Retinal pigment epithelial cell (primary cell): ENCODE results near the gene FARSA.

Experiments
- DNase-seq: peaks from one replicate; pipeline ENCODE4 v3.0.0-alpha.2; 2010; ENCODE audit warnings: low read depth
- H3K4me3 ChIP-seq: 2 replicates; pipeline ENCODE4 v1.5.1; 2011; ENCODE audit warnings: mild to moderate bottlenecking, low read length, control low read depth, moderate library complexity
- TF ChIP-seq, protein P1 (sequence below): conservative IDR thresholded peaks from 2 replicates; pipeline ENCODE4 v1.5.1; 2011; ENCODE audit warnings: low read depth, low read length, control low read depth, inconsistent platforms

Gene FARSA

DNA sequence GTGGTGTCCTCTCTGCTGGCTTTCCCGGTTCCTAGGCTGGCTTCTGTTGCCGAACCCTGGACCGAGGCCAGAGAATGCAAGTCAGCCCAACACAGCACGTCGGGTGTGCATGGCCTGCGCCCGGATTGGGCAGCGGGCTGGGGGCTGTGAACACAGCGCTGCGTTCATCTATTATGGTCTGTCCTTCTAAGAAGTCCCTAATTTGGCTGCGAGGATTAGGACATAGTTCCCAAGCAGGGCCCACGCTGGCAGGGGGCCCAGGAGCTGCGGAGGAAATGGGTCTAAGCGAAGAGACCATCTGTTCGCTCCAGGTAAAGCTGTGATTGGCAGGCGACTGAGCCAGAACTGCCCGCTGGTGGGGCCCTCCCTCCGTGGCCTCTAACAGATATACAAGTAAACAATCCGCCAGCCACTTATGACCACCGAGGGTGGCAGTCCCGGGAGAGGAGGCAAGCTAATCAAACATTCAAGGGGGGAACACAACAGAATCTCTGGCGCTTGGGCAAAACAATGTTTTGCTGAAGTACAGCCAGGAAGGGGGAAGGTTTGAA is 20.4 kb downstream of the FARSA start:
- DNase-seq: peak; percentile 23
- peak overlapping the region; percentile 26 for H3K4me3 ChIP-seq
- TF ChIP-seq, protein P1, sequence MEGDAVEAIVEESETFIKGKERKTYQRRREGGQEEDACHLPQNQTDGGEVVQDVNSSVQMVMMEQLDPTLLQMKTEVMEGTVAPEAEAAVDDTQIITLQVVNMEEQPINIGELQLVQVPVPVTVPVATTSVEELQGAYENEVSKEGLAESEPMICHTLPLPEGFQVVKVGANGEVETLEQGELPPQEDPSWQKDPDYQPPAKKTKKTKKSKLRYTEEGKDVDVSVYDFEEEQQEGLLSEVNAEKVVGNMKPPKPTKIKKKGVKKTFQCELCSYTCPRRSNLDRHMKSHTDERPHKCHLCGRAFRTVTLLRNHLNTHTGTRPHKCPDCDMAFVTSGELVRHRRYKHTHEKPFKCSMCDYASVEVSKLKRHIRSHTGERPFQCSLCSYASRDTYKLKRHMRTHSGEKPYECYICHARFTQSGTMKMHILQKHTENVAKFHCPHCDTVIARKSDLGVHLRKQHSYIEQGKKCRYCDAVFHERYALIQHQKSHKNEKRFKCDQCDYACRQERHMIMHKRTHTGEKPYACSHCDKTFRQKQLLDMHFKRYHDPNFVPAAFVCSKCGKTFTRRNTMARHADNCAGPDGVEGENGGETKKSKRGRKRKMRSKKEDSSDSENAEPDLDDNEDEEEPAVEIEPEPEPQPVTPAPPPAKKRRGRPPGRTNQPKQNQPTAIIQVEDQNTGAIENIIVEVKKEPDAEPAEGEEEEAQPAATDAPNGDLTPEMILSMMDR: no peak

DNA sequence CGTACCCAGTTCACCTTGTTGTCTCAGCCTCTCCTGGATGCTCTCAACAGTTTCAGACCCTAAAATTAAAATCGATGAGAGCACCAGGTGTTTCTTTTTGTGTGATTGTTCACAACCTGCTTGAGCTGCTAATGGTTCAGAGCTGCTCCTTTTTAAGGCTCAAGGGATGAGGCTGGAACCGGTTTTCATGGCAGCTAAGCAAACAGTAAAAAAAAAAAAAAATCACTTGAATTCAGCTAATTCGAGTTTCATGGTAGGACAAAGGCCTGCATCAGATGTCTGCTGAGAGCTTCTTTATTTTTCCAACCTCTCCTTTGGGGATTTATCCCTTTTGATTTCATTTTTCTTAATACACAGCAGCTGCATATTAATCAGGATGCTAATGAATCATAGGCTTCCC is 20.9 kb downstream of the FARSA start:
- peak overlapping the region; percentile 26 for H3K4me3 ChIP-seq
- TF ChIP-seq, protein P1: no peak
- DNase-seq: no peak

DNA sequence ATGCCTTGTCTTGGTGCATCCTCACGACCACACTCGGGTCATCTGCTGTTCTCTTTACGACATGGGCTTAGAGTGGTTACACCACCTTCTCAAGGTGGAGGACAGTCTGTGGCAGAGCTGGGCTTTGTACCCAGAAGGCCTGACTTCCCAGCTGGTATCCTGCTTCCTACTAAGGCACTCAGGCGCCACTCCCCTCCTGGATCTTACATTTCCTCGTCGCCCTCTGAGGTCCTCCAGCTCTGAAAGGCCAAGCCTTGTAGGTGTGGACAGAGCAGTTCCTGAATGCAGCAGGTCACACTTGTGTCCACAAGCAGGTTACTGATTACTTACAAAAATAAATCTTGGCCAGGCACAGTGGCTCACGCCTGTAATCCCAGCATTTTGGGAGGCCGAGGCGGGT is 26.3 kb downstream of the FARSA start:
- TF ChIP-seq, protein P1: no peak
- no peak overlapping the region for H3K4me3 ChIP-seq
- DNase-seq: no peak

DNA sequence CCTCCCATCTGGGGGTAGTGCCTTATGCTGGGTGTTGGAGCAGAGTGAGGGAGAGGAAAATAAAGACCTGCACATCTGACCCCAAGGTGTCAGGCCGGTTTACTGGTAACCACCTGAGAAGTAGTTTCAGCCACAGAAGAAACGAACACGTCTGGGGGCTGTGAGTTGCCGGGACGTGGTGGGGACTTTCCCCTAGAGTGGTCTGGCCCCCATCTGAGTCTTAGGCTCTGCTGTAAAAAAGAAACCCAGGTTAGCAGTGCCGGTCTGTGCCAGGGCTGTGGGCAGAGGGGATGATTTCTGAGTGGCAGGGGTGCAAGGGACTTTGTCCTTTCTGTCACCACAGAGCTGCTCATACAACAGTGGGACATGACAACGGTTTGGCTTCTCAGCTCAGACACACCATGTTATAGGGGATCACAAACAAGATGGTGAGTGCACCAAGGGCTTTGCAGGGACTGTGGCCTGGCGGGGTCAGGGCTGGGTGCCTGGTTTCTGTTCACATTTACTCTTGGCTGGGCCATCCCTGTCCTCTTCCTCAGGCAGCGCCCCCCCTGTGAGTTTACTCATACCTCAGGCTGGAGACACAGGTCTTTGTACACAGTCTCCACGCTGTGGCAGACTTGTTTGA is 33.5 kb downstream of the FARSA start:
- no peak for DNase-seq
- no peak overlapping the region for H3K4me3 ChIP-seq
- TF ChIP-seq, protein P1: no peak

DNA sequence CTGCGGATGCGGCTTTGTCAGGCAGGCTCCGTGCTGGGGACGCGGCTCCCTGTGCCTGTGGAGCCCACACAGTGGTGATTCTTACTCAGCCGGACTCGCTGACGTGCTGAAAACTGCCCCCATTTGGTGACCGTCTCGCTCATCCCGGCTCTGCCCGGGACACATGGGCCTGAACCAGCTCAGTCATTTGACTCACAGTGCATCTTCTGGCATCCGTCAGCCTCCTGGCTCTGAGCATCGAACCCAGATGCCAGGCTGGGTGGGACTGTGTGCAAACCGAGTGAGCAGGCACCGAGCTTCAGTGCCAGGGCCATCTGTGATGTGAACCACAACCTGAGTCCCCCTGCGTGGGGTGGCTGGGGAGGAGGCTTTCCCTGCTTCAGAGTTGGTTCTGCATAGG is 37.1 kb downstream of the FARSA start:
- no peak for DNase-seq
- H3K4me3 ChIP-seq: no peak overlapping the region
- TF ChIP-seq, protein P1: no peak

DNA sequence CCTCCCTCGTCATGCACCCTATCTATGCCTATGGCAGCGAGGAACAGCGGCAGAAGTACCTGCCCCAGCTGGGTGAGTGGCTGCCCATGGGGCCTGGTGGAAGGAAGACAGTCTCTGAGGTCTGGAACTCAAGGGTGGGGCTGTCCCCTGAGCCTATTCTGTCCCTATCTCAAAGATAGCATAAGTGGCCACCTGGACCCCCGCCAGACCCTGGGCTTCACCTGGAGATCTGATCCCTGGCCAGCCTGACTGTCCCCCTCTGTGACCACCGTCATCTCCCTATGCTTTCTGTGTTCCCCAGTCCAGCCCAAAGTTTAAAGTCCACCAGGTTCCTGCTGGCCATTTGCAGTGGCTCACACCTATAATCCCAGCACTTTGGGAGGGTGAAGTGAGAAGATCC is 39.9 kb downstream of the FARSA start:
- H3K4me3 ChIP-seq: no peak overlapping the region
- TF ChIP-seq, protein P1: no peak
- no peak for DNase-seq

DNA sequence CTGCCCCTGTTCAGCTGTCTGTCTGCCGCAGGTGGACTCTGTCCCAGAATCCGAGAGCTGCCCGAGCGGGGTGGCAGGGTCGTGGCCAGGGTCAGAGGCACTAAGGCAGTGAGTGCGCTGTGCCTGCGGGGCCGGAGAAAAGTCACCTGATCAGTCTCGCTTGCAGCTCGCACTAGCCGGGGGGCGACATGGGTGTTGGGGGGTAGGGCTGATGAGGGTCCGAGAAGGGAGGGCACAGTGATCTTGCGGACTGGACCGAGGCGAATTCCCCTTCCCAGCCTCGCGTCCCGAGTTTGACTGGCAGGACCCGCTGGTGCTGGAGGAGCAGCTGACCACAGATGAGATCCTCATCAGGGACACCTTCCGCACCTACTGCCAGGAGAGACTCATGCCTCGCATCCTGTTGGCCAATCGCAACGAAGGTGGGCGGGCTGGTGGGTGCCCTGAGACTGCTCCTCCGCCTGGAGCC is 41.9 kb downstream of the FARSA start:
- TF ChIP-seq, protein P1: no peak
- peak overlapping the region; percentile 91 for H3K4me3 ChIP-seq
- no peak for DNase-seq
